ENCODE data around the gene HOXC4. TPM values are rescaled to one million over a fixed set of nuclear protein-coding genes. Genes with fewer than 3 reads are reported as not detected.
A peak's percentile ranks its signal among the peaks of the same experiment; 100 is the strongest.

The HOXC4 gene
- total and polyA plus RNA-seq, 2 of the 8 experiments (the other 6 are each of a cell fraction or from before 2014, with no cell fraction given), result not detected

GRCh38 chr12:54028314-54029201 lies 25.1 kb upstream of the HOXC4 start, which contains the start of gene HOXC6:
TSS of gene HOXC6 (plus strand) at chr12:54028440. CDS start at chr12:54028522, 82 bp downstream.
- Histone ChIP-seq H2BK120ac (replicated peaks; ENCODE audit: low read depth, low read length) (no peak within 1 kb of the TSS), H3K23me2 (ENCODE audit: low read depth, low read length) (no peaks in the 10 kb centered on the region), H3K23ac (ENCODE audit: insufficient read length) (no peak within 1 kb of the TSS), H2BK15ac (ENCODE audit: low read length) (0 out of 2 replicates have a peak within 1 kb of the TSS, but pooled peaks have one; percentile 36), H3K14ac (ENCODE audit: insufficient read length) (no peak within 1 kb of the TSS), H3K4me3 (ENCODE audit: extremely low read depth in 1 of 4, insufficient read depth in 2 of 4, low read depth in 3 of 4, low read length in 4 of 4) (peak within 1 kb of the TSS in 1 of 4 experiments; percentile 13; a peak in 1 of 8 replicates), H2BK5ac (ENCODE audit: low read depth, low read length) (no peak within 1 kb of the TSS), H4K91ac (replicated peaks; ENCODE audit: insufficient read length, low read length) (no peak within 1 kb of the TSS), H2AFZ (ENCODE audit: low read length) (no peak within 1 kb of the TSS), H3K18ac (ENCODE audit: extremely low read depth, low read length) (no peak within 1 kb of the TSS), H3K79me1 (ENCODE audit: low read depth, low read length) (no peaks in the 10 kb centered on the region), H4K8ac (ENCODE audit: extremely low read depth, insufficient read depth, low read length) (no peak within 1 kb of the TSS), H3K27me3 (replicated peaks in 1 of 4; ENCODE audit: control insufficient read depth in 3 of 4, extremely low read depth in 1 of 4, insufficient read depth in 3 of 4, low read length in 3 of 4) (peaks cover 94 to 100% (median 98%) of the 10 kb centered on the region in 4 experiments), H2BK20ac (ENCODE audit: low read length) (no peak within 1 kb of the TSS), H3K4me2 (ENCODE audit: insufficient read depth in 1 of 2, low read depth in 2 of 2, low read length in 2 of 2) (peak within 1 kb of the TSS in 1 of 2 experiments; percentile 65; a peak in 2 of 4 replicates), H4K5ac (ENCODE audit: insufficient read length, low read depth, low read length) (no peak within 1 kb of the TSS), H3K36me3 (ENCODE audit: control insufficient read depth in 2 of 4, insufficient read depth in 4 of 4, low read length in 3 of 4) (peaks cover 0 to 2% (median 0%) of the 10 kb centered on the region in 4 experiments; a peak in 1 of 8 replicates), H3K9me3 (ENCODE audit: insufficient read depth in 2 of 2, low read depth in 1 of 2, low read length in 1 of 2) (no peaks in the 10 kb centered on the region), H4K20me1 (replicated peaks in 1 of 2; ENCODE audit: control insufficient read depth in 1 of 2, insufficient read depth in 2 of 2, low read length in 2 of 2) (peaks cover 15 to 19% of the 10 kb centered on the region in 2 experiments), H2BK12ac (ENCODE audit: low read depth, low read length) (no peak within 1 kb of the TSS), H3K4ac (replicated peaks; ENCODE audit: insufficient read length, low read depth, low read length) (no peak within 1 kb of the TSS), H3K79me2 (ENCODE audit: control insufficient read depth in 1 of 2, insufficient read depth in 2 of 2, low read length in 2 of 2) (no peaks in the 10 kb centered on the region), H2AK5ac (ENCODE audit: low read depth, low read length) (0 out of 2 replicates have a peak within 1 kb of the TSS, but pooled peaks have one; percentile 28), H3K9ac (replicated peaks in 1 of 4; ENCODE audit: extremely low read depth in 1 of 4, low read depth in 3 of 4, low read length in 3 of 4) (no peak within 1 kb of the TSS), H3K4me1 (replicated peaks in 1 of 4; ENCODE audit: control insufficient read depth in 3 of 4, insufficient read depth in 4 of 4, low read length in 3 of 4) (peaks cover 0 to 9% (median 2%) of the 10 kb centered on the region in 4 experiments; a peak in 5 of 7 replicates), H3K56ac (replicated peaks; ENCODE audit: insufficient read length, low read depth, low read length) (no peak within 1 kb of the TSS), H3K27ac (ENCODE audit: low read depth, low read length) (no peak within 1 kb of the TSS)
- no peak for DNase-seq (ENCODE audit: low read depth in 1 of 2, low spot score in 2 of 2)
- POLR2A ChIA-PET (ENCODE audit: partially characterized antibody), result no interaction called here
- FAIRE-seq, result no peak
- WGBS, 2 experiments (ENCODE audit: extremely low coverage in 1 of 2, insufficient coverage in 1 of 2, insufficient read length in 1 of 2, insufficient replicate concordance in 2 of 2, low coverage in 1 of 2, low lambda C conversion rate in 2 of 2, missing lambda C conversion rate in 1 of 2), result 11% methylated on average over 33 of the region's 36 CpGs; no CpG with 5 or more reads in 1 of the 2 experiments
- CTCF ChIA-PET (ENCODE audit: partially characterized antibody), result interaction anchor here (0.6 to 20.0 kb wide), 9 partner anchors 22 to 282 kb away, joined by 3 to 339 read pairs (median 3); partner anchors contain the start of genes HOXC8 and SMUG1
- TF ChIP-seq GABPA (IDR thresholded peaks at IDR 0.05; ENCODE audit: borderline replicate concordance, insufficient read depth, low read length) (no peak), JUND (IDR thresholded peaks at IDR 0.05; ENCODE audit: low read length) (no peak), HDAC6 (IDR thresholded peaks at IDR 0.05; ENCODE audit: low read depth, low read length) (no peak), RNF2 (IDR thresholded peaks at IDR 0.05; ENCODE audit: borderline replicate concordance, low read depth, low read length, missing control alignments, poor library complexity, severe bottlenecking) (peak; percentile 99), MAFK (IDR thresholded peaks at IDR 0.05; ENCODE audit: low read depth, low read length) (no peak), SUZ12 (IDR thresholded peaks at IDR 0.05; ENCODE audit: low read length) (peak; percentile 74; the same call in 1 of the 2 replicates), USF2 (IDR thresholded peaks at IDR 0.05; ENCODE audit: low read length) (peak; percentile 59), CHD1 (IDR thresholded peaks at IDR 0.05; ENCODE audit: low read depth, low read length) (no peak), SIRT6 (IDR thresholded peaks at IDR 0.05; ENCODE audit: low read length) (no peak), TBP (IDR thresholded peaks at IDR 0.05; ENCODE audit: low read depth, low read length) (no peak)

Measured in H1 (cell line).